K562 (cell line): ENCODE results near the gene KRTAP22-1. TPM values are rescaled to one million over a fixed set of nuclear protein-coding genes. Genes with fewer than 3 reads are reported as not detected.

Experiments
- ATAC-seq: fragments of 200-7000 bp; cut with Tn5 transposase; 3 replicates; pipeline ENCODE4 v1.9.1; 2020; ENCODE audit warnings: moderate library complexity
- BruUV-seq: library from RNA; stranded (reverse); fragments of 400-500 nt; replicated peaks from 2 replicates; lab custom pipeline; 2021; lab: Mats Ljungman, UMichigan
- CTCF ChIA-PET: fragments of 300-600 bp; formaldehyde crosslinking; extraction: SDS; loops from one replicate; lab custom pipeline; 2021; ENCODE audit warnings: low intra/inter-chr PET ratio; lab: Yijun Ruan, JAX
- POLR2A ChIA-PET: fragments of 300-600, 350-650 bp; sonication (Branson Sonifier 250); formaldehyde crosslinking; extraction: SDS; loops from one replicate; lab custom pipeline; 2021; ENCODE audit warnings: antibody characterized with exemption, inconsistent platforms; lab: Yijun Ruan, JAX
- DNase-seq, 4 experiments: peaks; one replicate each; pipeline versions ENCODE4 v3.0.0 to v3.0.0-alpha.2; 2011 to 2018; ENCODE audit warnings: low spot score in 3 of 4, mixed read lengths in 3 of 4; ENCODE audit errors: extremely low read depth in 1 of 4
- FAIRE-seq: peaks from 2 replicates; lab custom pipeline; 2011; peaks lifted over from hg19 to GRCh38; lab: Jason Lieb, UNC
- H2AFZ ChIP-seq: 2 replicates; pipeline ENCODE4 v1.6.0; 2011; ENCODE audit warnings: low read depth, low read length, control low read depth, inconsistent platforms
- H3K27ac ChIP-seq: fragments of 200-600 bp; 3 replicates; pipeline ENCODE4 v1.8.0; 2011; ENCODE audit warnings: low read depth, mild to moderate bottlenecking, control low read depth, inconsistent platforms, low read length, moderate library complexity, mixed read lengths; ENCODE audit errors: extremely low read depth
- H3K27me3 ChIP-seq, 2 experiments: fragments of 300-600 bp in 1 of 2; 2 replicates in 1 of 2; 3 replicates in 1 of 2; pipeline versions ENCODE4 v1.6.0 to v1.8.0; 2011; ENCODE audit warnings: inconsistent platforms in 2 of 2, low read length in 2 of 2, mild to moderate bottlenecking in 1 of 2, mixed read lengths in 1 of 2, moderate library complexity in 1 of 2; ENCODE audit not compliant: control insufficient read depth in 2 of 2, insufficient read depth in 2 of 2
- H3K36me3 ChIP-seq: fragments of 300-600 bp; 3 replicates; pipeline ENCODE4 v1.8.0; 2011; ENCODE audit warnings: mild to moderate bottlenecking, low read length, inconsistent platforms; ENCODE audit not compliant: control insufficient read depth, insufficient read depth
- H3K4me1 ChIP-seq, 2 experiments: fragments of 200-600 bp in 1 of 2; replicated peaks in 1 of 2; 2 replicates in 1 of 2; 3 replicates in 1 of 2; pipeline versions ENCODE4 v1.5.1 to v1.8.0; 2011; ENCODE audit warnings: inconsistent platforms in 2 of 2, low read length in 2 of 2, mild to moderate bottlenecking in 1 of 2, mixed read lengths in 1 of 2, moderate library complexity in 1 of 2; ENCODE audit not compliant: control insufficient read depth in 2 of 2, insufficient read depth in 2 of 2
- H3K4me2 ChIP-seq: 2 replicates; pipeline ENCODE4 v1.6.1; 2011; ENCODE audit warnings: low read length, control low read depth, inconsistent platforms, mixed read lengths; ENCODE audit not compliant: insufficient read depth
- H3K4me3 ChIP-seq: fragments of 200-600 bp; sonication (generic), shearing (Covaris generic); 2 replicates; pipeline ENCODE4 v1.5.1; 2016; ENCODE audit warnings: control low read depth, inconsistent platforms
- H3K79me2 ChIP-seq: fragments of 200-600 bp; 3 replicates; pipeline ENCODE4 v1.8.0; 2011; ENCODE audit warnings: low read length, inconsistent platforms; ENCODE audit not compliant: control insufficient read depth, insufficient read depth
- H3K9ac ChIP-seq, 2 experiments: 2 replicates each; pipeline versions ENCODE4 v1.6.0 to v1.6.1; 2011; ENCODE audit warnings: low read depth in 2 of 2, low read length in 2 of 2, control low read depth in 1 of 2, inconsistent platforms in 1 of 2, mild to moderate bottlenecking in 1 of 2, mixed read lengths in 1 of 2; ENCODE audit not compliant: insufficient read depth in 1 of 2
- H3K9me1 ChIP-seq: one replicate; pipeline ENCODE4 v1.6.0; 2011; ENCODE audit warnings: inconsistent platforms, mild to moderate bottlenecking, low read length, moderate library complexity; ENCODE audit not compliant: control insufficient read depth, insufficient read depth
- H3K9me3 ChIP-seq: replicated peaks from 2 replicates; pipeline ENCODE4 v1.5.1; 2011; ENCODE audit warnings: low read depth, low read length, inconsistent platforms; ENCODE audit not compliant: control insufficient read depth, insufficient read depth
- H4K20me1 ChIP-seq: replicated peaks from 2 replicates; pipeline ENCODE4 v1.6.1; 2011; ENCODE audit warnings: low read length, inconsistent platforms, mixed read lengths; ENCODE audit not compliant: control insufficient read depth, insufficient read depth
- DLX4 ChIP-seq: fragments of 250-450 bp; sonication (Bioruptor Pico); IDR thresholded peaks from 2 replicates; pipeline ENCODE4 v1.6.1; 2021; ENCODE audit warnings: mild to moderate bottlenecking
- FOXK1 ChIP-seq: sonication (generic); formaldehyde crosslinking; IDR thresholded peaks from 2 replicates; pipeline ENCODE4 v1.8.0; 2022; ENCODE audit warnings: missing genetic modification reagents, mild to moderate bottlenecking, borderline replicate concordance
- KLF1 ChIP-seq: fragments of 450-650 bp; IDR thresholded peaks from 2 replicates; pipeline ENCODE4 v1.6.1; 2016; ENCODE audit warnings: missing genetic modification characterization, missing compliant biosample characterization
- NRF1 ChIP-seq, 2 experiments: fragments of 450-650 bp; IDR thresholded peaks in 1 of 2; conservative IDR thresholded peaks in 1 of 2; 2 replicates each; pipeline ENCODE4 v1.6.1; 2014; ENCODE audit warnings: mild to moderate bottlenecking in 2 of 2
- RBBP5 ChIP-seq: fragments of 200-600 bp; sonication (generic); IDR thresholded peaks from 2 replicates; pipeline ENCODE4 v1.6.1; 2012; ENCODE audit warnings: borderline replicate concordance, mild to moderate bottlenecking, low read length, control low read depth, inconsistent platforms; ENCODE audit not compliant: insufficient read depth, poor library complexity, severe bottlenecking
- RBM39 ChIP-seq: fragments of 200-400 bp; formaldehyde crosslinking; optimal IDR thresholded peaks from 2 replicates; pipeline ENCODE3; 2018; ENCODE audit warnings: low read depth, low read length
- RFX7 ChIP-seq: fragments of 250-450 bp; sonication (Bioruptor Pico); IDR thresholded peaks from 2 replicates; pipeline ENCODE4 v1.5.1; 2021; ENCODE audit warnings: mild to moderate bottlenecking
- ZNF212 ChIP-seq: fragments of 450-650 bp; formaldehyde crosslinking; IDR thresholded peaks from 2 replicates; pipeline ENCODE4 v1.4.0; 2020; ENCODE audit warnings: mild to moderate bottlenecking
- ZNF512 ChIP-seq: IDR thresholded peaks from 2 replicates; pipeline ENCODE4 v1.6.1; 2016; ENCODE audit warnings: missing genetic modification characterization, missing compliant biosample characterization
- WGBS: fragments of 100-300 bp; shearing (Covaris generic); methylation state at CpG from one replicate; pipeline ENCODE4 v1.1.6; 2016; ENCODE audit warnings: low coverage, mixed read lengths; ENCODE audit not compliant: insufficient coverage; ENCODE audit errors: missing lambda C conversion rate; 5-methylcytosine and 5-hydroxymethylcytosine counted together
- in situ Hi-C: fragments of 300-500 bp; cut with MboI; formaldehyde crosslinking; loops from 4 replicates; pipeline ENCODE4 v1.15.0; 2018; ENCODE audit warnings: inconsistent platforms, mixed read lengths
- intact Hi-C: fragments of 100-400 bp; cut with micrococcal nuclease; formaldehyde crosslinking; loops from 2 replicates; pipeline ENCODE4 v1.14.2; 2022
- polyA plus RNA-seq, 8 experiments: library from polyadenylated mRNA; depleted of rRNA in 4 of 8; stranded (reverse) in 5 of 8; unstranded in 3 of 8; fragments of >200 nt; fragmentation: Nextera tagmentation in 2 of 8; fragmentation: Illumina TruSeq in 1 of 8; extraction: Ambion mirVana in 2 of 8; extraction: Trizol in 1 of 8; gene quantifications; 2 replicates each; pipeline versions ENCODE4 v1.2.1 to v1.2.3, GENCODE V29; 2011 to 2014; ENCODE audit warnings: inconsistent platforms in 1 of 8, missing spikeins in 1 of 8
- total RNA-seq, 7 experiments: library from RNA; depleted of rRNA in 6 of 7; stranded (reverse); fragments of >200 nt in 6 of 7; fragmentation: Illumina TruSeq in 2 of 7; extraction: Trizol in 2 of 7; gene quantifications; 2 replicates each; pipeline versions ENCODE4 v1.2.1 to v1.2.3, GENCODE V29; 2011 to 2021; ENCODE audit warnings: low replicate concordance in 1 of 7
- TF ChIP-seq, protein P1 (sequence below): sonication (generic); formaldehyde crosslinking; IDR thresholded peaks from 2 replicates; pipeline ENCODE4 v1.8.0; 2022; ENCODE audit warnings: mild to moderate bottlenecking, missing genetic modification reagents
- TF ChIP-seq, protein P2 (sequence below): fragments of 250-450 bp; sonication (Bioruptor Pico); IDR thresholded peaks from 2 replicates; pipeline ENCODE4 v1.5.0; 2022; ENCODE audit warnings: mild to moderate bottlenecking
- TF ChIP-seq, protein P3 (sequence below): fragments of 250-450 bp; sonication (Bioruptor Pico); IDR thresholded peaks from 2 replicates; pipeline ENCODE4 v1.8.0; 2022; ENCODE audit warnings: moderate library complexity, mild to moderate bottlenecking, inconsistent platforms
- TF ChIP-seq, protein P4 (sequence below), 2 experiments: fragments of 250-450 bp in 1 of 2; fragments of 450-650 bp in 1 of 2; sonication (Bioruptor Pico) in 1 of 2; IDR thresholded peaks; 2 replicates each; pipeline versions ENCODE4 v1.6.1 to v1.8.0; 2016 to 2021; ENCODE audit warnings: mild to moderate bottlenecking in 2 of 2, moderate library complexity in 2 of 2, missing compliant biosample characterization in 1 of 2, missing genetic modification characterization in 1 of 2
- TF ChIP-seq, protein P5 (sequence below): fragments of 250-450 bp; sonication (Bioruptor Pico); IDR thresholded peaks from 2 replicates; pipeline ENCODE4 v1.4.0; 2020; ENCODE audit warnings: mild to moderate bottlenecking

KRTAP22-1 gene
- total and polyA plus RNA-seq, 9 of the 15 experiments (the other 6 are each of a cell fraction or from before 2014, with no cell fraction given): not detected

- in situ Hi-C loops (no loop called here), intact Hi-C loops (no loop called here)
- Histone ChIP-seq H3K9ac (no peak overlapping the region), H3K36me3 (no peaks in the 10 kb centered on the region), H3K79me2 (no peaks in the 10 kb centered on the region), H3K27ac (no peak overlapping the region), H4K20me1 (no peaks in the 10 kb centered on the region), H3K4me1 (no peaks in the 10 kb centered on the region), H3K27me3 (no peaks in the 10 kb centered on the region), H3K4me3 (no peak overlapping the region), H2AFZ (no peak overlapping the region), H3K4me2 (no peak overlapping the region), H3K9me1 (no peaks in the 10 kb centered on the region), H3K9me3 (peaks cover 1% of the 10 kb centered on the region)
- POLR2A ChIA-PET: no interaction called here
- CTCF ChIA-PET: no interaction called here
- 3% methylated on average over 3 of the region's 3 CpGs for WGBS
- no peak for ATAC-seq
- FAIRE-seq: no peak
- BruUV-seq: no TSS peak
- DNase-seq: no peak
- TF ChIP-seq, protein P1, sequence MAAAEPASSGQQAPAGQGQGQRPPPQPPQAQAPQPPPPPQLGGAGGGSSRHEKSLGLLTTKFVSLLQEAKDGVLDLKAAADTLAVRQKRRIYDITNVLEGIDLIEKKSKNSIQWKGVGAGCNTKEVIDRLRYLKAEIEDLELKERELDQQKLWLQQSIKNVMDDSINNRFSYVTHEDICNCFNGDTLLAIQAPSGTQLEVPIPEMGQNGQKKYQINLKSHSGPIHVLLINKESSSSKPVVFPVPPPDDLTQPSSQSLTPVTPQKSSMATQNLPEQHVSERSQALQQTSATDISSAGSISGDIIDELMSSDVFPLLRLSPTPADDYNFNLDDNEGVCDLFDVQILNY (CRISPR knock-in tag): no peak
- TF ChIP-seq RBBP5 (no peak), DLX4 (CRISPR knock-in tag) (no peak), ZNF212 (CRISPR knock-in tag) (no peak), FOXK1 (no peak), RBM39 (no peak), NRF1 (conservative IDR thresholded peaks at IDR 0.05 in 1 of 2, IDR thresholded peaks at IDR 0.05 in 1 of 2) (no peak), ZNF512 (tag) (no peak), RFX7 (no peak), KLF1 (tag) (no peak)
- TF ChIP-seq, protein P2, sequence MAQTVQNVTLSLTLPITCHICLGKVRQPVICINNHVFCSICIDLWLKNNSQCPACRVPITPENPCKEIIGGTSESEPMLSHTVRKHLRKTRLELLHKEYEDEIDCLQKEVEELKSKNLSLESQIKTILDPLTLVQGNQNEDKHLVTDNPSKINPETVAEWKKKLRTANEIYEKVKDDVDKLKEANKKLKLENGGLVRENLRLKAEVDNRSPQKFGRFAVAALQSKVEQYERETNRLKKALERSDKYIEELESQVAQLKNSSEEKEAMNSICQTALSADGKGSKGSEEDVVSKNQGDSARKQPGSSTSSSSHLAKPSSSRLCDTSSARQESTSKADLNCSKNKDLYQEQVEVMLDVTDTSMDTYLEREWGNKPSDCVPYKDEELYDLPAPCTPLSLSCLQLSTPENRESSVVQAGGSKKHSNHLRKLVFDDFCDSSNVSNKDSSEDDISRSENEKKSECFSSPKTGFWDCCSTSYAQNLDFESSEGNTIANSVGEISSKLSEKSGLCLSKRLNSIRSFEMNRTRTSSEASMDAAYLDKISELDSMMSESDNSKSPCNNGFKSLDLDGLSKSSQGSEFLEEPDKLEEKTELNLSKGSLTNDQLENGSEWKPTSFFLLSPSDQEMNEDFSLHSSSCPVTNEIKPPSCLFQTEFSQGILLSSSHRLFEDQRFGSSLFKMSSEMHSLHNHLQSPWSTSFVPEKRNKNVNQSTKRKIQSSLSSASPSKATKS (CRISPR knock-in tag): no peak
- TF ChIP-seq, protein P3, sequence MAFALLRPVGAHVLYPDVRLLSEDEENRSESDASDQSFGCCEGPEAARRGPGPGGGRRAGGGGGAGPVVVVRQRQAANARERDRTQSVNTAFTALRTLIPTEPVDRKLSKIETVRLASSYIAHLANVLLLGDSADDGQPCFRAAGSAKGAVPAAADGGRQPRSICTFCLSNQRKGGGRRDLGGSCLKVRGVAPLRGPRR (CRISPR knock-in tag): no peak
- TF ChIP-seq, protein P4, sequence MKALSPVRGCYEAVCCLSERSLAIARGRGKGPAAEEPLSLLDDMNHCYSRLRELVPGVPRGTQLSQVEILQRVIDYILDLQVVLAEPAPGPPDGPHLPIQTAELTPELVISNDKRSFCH (CRISPR knock-in tag; IDR thresholded peaks at IDR 0.05): no peak
- TF ChIP-seq, protein P4 (tag; IDR thresholded peaks at IDR 0.05): no peak
- TF ChIP-seq, protein P5, sequence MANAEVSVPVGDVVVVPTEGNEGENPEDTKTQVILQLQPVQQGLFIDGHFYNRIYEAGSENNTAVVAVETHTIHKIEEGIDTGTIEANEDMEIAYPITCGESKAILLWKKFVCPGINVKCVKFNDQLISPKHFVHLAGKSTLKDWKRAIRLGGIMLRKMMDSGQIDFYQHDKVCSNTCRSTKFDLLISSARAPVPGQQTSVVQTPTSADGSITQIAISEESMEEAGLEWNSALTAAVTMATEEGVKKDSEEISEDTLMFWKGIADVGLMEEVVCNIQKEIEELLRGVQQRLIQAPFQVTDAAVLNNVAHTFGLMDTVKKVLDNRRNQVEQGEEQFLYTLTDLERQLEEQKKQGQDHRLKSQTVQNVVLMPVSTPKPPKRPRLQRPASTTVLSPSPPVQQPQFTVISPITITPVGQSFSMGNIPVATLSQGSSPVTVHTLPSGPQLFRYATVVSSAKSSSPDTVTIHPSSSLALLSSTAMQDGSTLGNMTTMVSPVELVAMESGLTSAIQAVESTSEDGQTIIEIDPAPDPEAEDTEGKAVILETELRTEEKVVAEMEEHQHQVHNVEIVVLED (CRISPR knock-in tag): no peak
Measured at GRCh38 chr21:30580132-30580531, 20.8 kb upstream of the KRTAP22-1 start.
